Karpas-422 (cell line): Measurements from ENCODE around the gene AP2A2. TPM values are rescaled to one million over a fixed set of nuclear protein-coding genes. Genes with fewer than 3 reads are reported as not detected.

ENCODE experiments used
- DNase-seq: peaks from one replicate; pipeline ENCODE4 v3.0.0-alpha.2; 2015
- H2AFZ ChIP-seq: fragments of 200-600 bp; sonication (generic); 2 replicates; pipeline ENCODE4 v1.6.1; 2014; ENCODE audit warnings: antibody characterized with exemption, low read length, mixed read lengths
- H3K27ac ChIP-seq: fragments of 200-600 bp; sonication (generic); 2 replicates; pipeline ENCODE4 v1.5.1; 2014; ENCODE audit warnings: mild to moderate bottlenecking, low read length, moderate library complexity
- H3K27me3 ChIP-seq: fragments of 200-600 bp; sonication (generic); 2 replicates; pipeline ENCODE4 v1.6.1; 2014; ENCODE audit warnings: low read length, mixed read lengths
- H3K36me3 ChIP-seq: fragments of 200-600 bp; sonication (generic); 2 replicates; pipeline ENCODE4 v1.6.1; 2014; ENCODE audit warnings: low read length, mixed read lengths; ENCODE audit not compliant: insufficient read depth
- H3K4me1 ChIP-seq: fragments of 200-600 bp; sonication (generic); 2 replicates; pipeline ENCODE4 v1.6.1; 2014; ENCODE audit warnings: mild to moderate bottlenecking, low read length, mixed read lengths
- H3K4me2 ChIP-seq: fragments of 200-600 bp; sonication (generic); 2 replicates; pipeline ENCODE4 v1.6.1; 2014; ENCODE audit warnings: low read length, low read depth, mild to moderate bottlenecking; ENCODE audit not compliant: poor library complexity, severe bottlenecking
- H3K4me3 ChIP-seq: fragments of 200-600 bp; sonication (generic); 2 replicates; pipeline ENCODE4 v1.5.1; 2014; ENCODE audit warnings: mild to moderate bottlenecking, antibody characterized with exemption, low read length, mixed read lengths
- H3K79me2 ChIP-seq: fragments of 200-600 bp; sonication (generic); 2 replicates; pipeline ENCODE4 v1.6.1; 2014; ENCODE audit warnings: mild to moderate bottlenecking, low read length, mixed read lengths
- H3K9ac ChIP-seq: fragments of 200-600 bp; sonication (generic); 2 replicates; pipeline ENCODE4 v1.6.0; 2014; ENCODE audit warnings: low read length
- H3K9me2 ChIP-seq: fragments of 200-600 bp; sonication (generic), shearing (Covaris generic); replicated peaks from 2 replicates; pipeline ENCODE4 v1.6.0; 2014; ENCODE audit warnings: mild to moderate bottlenecking, low read length, moderate library complexity; ENCODE audit not compliant: insufficient read depth
- H3K9me3 ChIP-seq: fragments of 300-700, 200-600 bp; sonication (generic); 2 replicates; pipeline ENCODE4 v1.6.1; 2014; ENCODE audit warnings: low read length, mixed read lengths
- H4K20me1 ChIP-seq: fragments of 200-600 bp; sonication (generic); 2 replicates; pipeline ENCODE4 v1.6.1; 2014; ENCODE audit warnings: mild to moderate bottlenecking, antibody characterized with exemption, low read length, low read depth; ENCODE audit not compliant: insufficient read depth
- total RNA-seq: library from RNA; depleted of rRNA; stranded (reverse); fragments of >200 nt; shearing (Covaris generic); gene quantifications from 2 replicates; pipeline ENCODE4 v1.2.3, GENCODE V29; 2014; ENCODE audit warnings: low replicate concordance

Gene AP2A2
- total RNA-seq, 1 experiment from 2014 or later = 34.6 TPM

- H3K9ac ChIP-seq = no peak overlapping the region
- H3K79me2 ChIP-seq = no peaks in the 10 kb centered on the region
- H2AFZ ChIP-seq = no peak overlapping the region
- DNase-seq = no peak
- no peaks in the 10 kb centered on the region for H3K9me2 ChIP-seq
- no peak overlapping the region for H3K4me3 ChIP-seq
- no peaks in the 10 kb centered on the region for H3K36me3 ChIP-seq
- H3K27ac ChIP-seq = no peak overlapping the region
- no peaks in the 10 kb centered on the region for H4K20me1 ChIP-seq
- no peaks in the 10 kb centered on the region for H3K4me1 ChIP-seq
- H3K9me3 ChIP-seq = no peaks in the 10 kb centered on the region
- no peaks in the 10 kb centered on the region for H3K27me3 ChIP-seq
- H3K4me2 ChIP-seq = no peak overlapping the region
Observed at GRCh38 chr11:887589-887988, 38.1 kb upstream of the AP2A2 start.

GRCh38 chr11:888310-889212, 37.1 kb upstream of the AP2A2 start:
- H3K27me3 ChIP-seq = no peaks in the 10 kb centered on the region
- no peaks in the 10 kb centered on the region for H3K36me3 ChIP-seq
- no peak for DNase-seq
- H3K4me3 ChIP-seq = no peak overlapping the region
- H3K9ac ChIP-seq = no peak overlapping the region
- no peak overlapping the region for H3K27ac ChIP-seq
- no peaks in the 10 kb centered on the region for H3K79me2 ChIP-seq
- H3K9me3 ChIP-seq = no peaks in the 10 kb centered on the region
- H3K4me1 ChIP-seq = no peaks in the 10 kb centered on the region
- H3K9me2 ChIP-seq = no peaks in the 10 kb centered on the region
- H3K4me2 ChIP-seq = no peak overlapping the region
- no peak overlapping the region for H2AFZ ChIP-seq
- H4K20me1 ChIP-seq = no peaks in the 10 kb centered on the region

GRCh38 chr11:889257-889656, 36.4 kb upstream of the AP2A2 start:
- Histone ChIP-seq H3K9me2 (no peaks in the 10 kb centered on the region), H3K36me3 (no peaks in the 10 kb centered on the region), H3K27me3 (no peaks in the 10 kb centered on the region), H3K79me2 (no peaks in the 10 kb centered on the region), H2AFZ (no peak overlapping the region), H3K9ac (no peak overlapping the region), H3K9me3 (no peaks in the 10 kb centered on the region), H3K27ac (no peak overlapping the region), H3K4me2 (no peak overlapping the region), H3K4me1 (no peaks in the 10 kb centered on the region), H3K4me3 (no peak overlapping the region), H4K20me1 (no peaks in the 10 kb centered on the region)
- no peak for DNase-seq

GRCh38 chr11:889687-890475, 35.8 kb upstream of the AP2A2 start:
- no peak overlapping the region for H2AFZ ChIP-seq
- no peaks in the 10 kb centered on the region for H3K9me2 ChIP-seq

GRCh38 chr11:890794-891540, 34.7 kb upstream of the AP2A2 start:
- H3K9me2 ChIP-seq = no peaks in the 10 kb centered on the region
- no peak overlapping the region for H3K4me3 ChIP-seq
- no peaks in the 10 kb centered on the region for H3K4me1 ChIP-seq
- H2AFZ ChIP-seq = no peak overlapping the region
- no peak overlapping the region for H3K4me2 ChIP-seq
- H4K20me1 ChIP-seq = no peaks in the 10 kb centered on the region
- H3K9me3 ChIP-seq = no peaks in the 10 kb centered on the region
- H3K27ac ChIP-seq = no peak overlapping the region
- H3K9ac ChIP-seq = no peak overlapping the region
- H3K79me2 ChIP-seq = no peaks in the 10 kb centered on the region
- no peak for DNase-seq
- H3K27me3 ChIP-seq = no peaks in the 10 kb centered on the region
- H3K36me3 ChIP-seq = no peaks in the 10 kb centered on the region

More at GRCh38 chr11:889687-890475, 35.8 kb upstream of the AP2A2 start:
- Histone ChIP-seq H3K4me2 (no peak overlapping the region), H3K36me3 (no peaks in the 10 kb centered on the region), H3K9ac (no peak overlapping the region), H3K4me3 (no peak overlapping the region), H4K20me1 (no peaks in the 10 kb centered on the region), H3K27me3 (no peaks in the 10 kb centered on the region), H3K79me2 (no peaks in the 10 kb centered on the region), H3K4me1 (no peaks in the 10 kb centered on the region), H3K27ac (no peak overlapping the region), H3K9me3 (no peaks in the 10 kb centered on the region)
- no peak for DNase-seq

- Histone ChIP-seq H3K27me3 (no peaks in the 10 kb centered on the region), H4K20me1 (no peaks in the 10 kb centered on the region), H3K4me1 (no peaks in the 10 kb centered on the region), H3K4me3 (no peak overlapping the region), H2AFZ (no peak overlapping the region), H3K4me2 (no peak overlapping the region), H3K9ac (no peak overlapping the region), H3K79me2 (no peaks in the 10 kb centered on the region), H3K9me3 (no peaks in the 10 kb centered on the region), H3K9me2 (no peaks in the 10 kb centered on the region), H3K36me3 (no peaks in the 10 kb centered on the region), H3K27ac (no peak overlapping the region)
- DNase-seq = no peak
Observed at GRCh38 chr11:893008-893654, 32.5 kb upstream of the AP2A2 start.

GRCh38 chr11:894575-895201, 31.0 kb upstream of the AP2A2 start:
- Histone ChIP-seq H3K27me3 (no peaks in the 10 kb centered on the region), H2AFZ (no peak overlapping the region), H3K27ac (no peak overlapping the region), H3K9me3 (no peaks in the 10 kb centered on the region), H3K4me1 (no peaks in the 10 kb centered on the region), H3K4me2 (no peak overlapping the region), H3K4me3 (no peak overlapping the region), H4K20me1 (no peaks in the 10 kb centered on the region), H3K79me2 (no peaks in the 10 kb centered on the region), H3K9me2 (no peaks in the 10 kb centered on the region), H3K36me3 (no peaks in the 10 kb centered on the region), H3K9ac (no peak overlapping the region)
- no peak for DNase-seq
